Effector CD8-positive, alpha-beta T cell (primary cell): ENCODE measurements around the gene RCVRN.

ENCODE experiments used
- DNase-seq: peaks from one replicate; lab custom pipeline; 2025; lab: John Stamatoyannopoulos, UW
- total RNA-seq, 4 experiments: gene quantifications; one replicate each; lab custom pipeline; 2026; lab: John Stamatoyannopoulos, UW

RCVRN gene
- total RNA-seq, result 0.10 to 0.85 (median 0.36) reads per million in 4 experiments

DNA sequence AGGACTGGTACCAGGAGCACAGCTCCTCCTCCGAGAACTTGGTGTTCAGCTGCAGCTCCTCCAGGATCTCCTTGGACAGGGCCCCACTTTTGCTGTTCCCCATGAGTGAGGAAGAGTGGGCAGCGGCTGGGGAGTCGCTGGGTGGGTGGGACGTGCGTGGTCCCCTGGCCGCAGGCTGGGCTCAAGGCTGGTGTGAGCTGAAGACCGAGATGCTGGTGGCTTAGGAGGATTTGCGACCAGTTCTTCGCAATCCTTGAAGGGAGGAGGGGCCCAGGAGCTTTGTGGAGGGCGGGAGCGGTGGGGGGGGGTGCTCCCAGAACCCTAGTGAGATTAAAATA is at the start of gene RCVRN:
Gene RCVRN, minus strand, starts transcription at position 194 of the 338 bp plus-strand sequence. Its CDS starts 91 bp downstream, at position 103.
- DNase-seq, result no peak

DNA sequence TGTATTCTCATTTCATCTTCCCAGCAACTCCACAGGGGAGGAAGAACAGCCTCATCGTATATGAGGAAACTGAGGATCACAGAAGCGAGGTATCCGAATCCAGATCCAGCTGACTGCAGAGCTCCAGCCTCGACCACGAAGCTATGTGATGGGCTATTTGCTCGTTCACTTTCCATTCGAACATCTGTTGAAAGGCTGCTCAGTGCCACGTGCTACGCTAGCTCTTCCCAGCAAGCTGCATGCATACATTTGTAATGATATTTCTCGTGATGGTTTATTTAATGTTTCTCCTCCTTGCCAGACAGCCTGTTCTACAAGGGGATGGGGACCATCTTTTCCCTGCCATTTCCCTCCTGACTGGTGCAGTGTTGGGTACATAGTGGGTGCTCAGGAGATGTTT is 48.4 kb upstream of the RCVRN start:
- no peak for DNase-seq

DNA sequence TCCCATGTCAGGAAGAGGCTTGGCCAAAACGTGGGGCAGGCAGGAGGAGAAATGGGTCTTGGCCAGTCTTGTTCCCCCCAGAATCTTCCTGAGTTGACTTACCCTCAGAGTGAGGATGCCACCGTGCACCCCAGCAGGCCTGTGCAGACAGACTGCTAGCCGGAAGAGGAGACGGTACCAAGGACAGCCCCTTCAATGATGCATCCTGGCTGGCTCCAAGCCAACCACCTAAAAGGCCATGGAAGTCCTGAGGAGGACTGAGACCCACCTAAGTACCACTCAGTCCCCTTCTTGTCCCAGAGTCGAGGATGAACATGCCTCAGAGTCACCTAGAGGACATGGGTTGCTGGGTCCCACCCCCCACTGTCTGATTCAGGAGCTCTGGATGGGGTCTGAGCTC is 46.7 kb upstream of the RCVRN start:
- DNase-seq, result no peak

DNA sequence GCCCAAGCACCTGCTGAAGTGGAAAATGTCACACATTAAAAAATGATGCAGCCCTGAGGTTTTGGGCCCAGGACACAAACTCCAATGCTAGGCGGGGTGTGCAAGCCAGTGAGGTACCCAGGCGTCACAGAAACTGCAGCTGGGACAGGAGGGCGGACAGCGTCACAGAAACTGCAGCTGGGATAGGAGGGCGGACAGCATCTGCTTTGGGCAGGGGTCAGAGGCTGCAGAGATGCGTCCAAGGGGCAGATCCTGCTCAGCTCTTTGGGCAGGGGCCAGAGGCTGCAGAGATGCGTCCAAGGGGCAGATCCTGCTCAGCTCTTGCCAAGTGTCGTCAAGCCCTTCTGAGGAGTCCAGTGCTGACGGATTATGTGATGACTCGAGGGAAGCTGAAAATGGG is 43.9 kb upstream of the RCVRN start:
- DNase-seq, result no peak

DNA sequence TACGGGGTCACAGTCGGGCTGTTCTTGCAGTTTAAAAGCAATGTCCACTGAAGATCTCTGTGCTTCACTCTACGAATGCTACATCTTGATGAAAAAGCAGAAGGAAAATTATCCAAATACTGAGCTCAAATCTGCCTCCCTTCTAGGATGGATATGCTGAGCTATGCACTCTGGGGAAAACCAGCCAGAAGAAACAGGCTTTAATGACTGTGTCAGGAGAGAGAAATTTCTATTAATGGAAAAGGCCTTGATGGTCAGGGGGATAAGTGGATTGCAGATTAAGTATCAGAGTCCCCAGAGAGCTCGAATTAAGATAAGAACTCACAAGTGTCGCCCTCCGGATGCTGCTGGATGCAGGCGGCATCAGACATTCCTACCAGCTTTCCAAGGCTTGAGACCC is 39.6 kb upstream of the RCVRN start:
- DNase-seq, result no peak

DNA sequence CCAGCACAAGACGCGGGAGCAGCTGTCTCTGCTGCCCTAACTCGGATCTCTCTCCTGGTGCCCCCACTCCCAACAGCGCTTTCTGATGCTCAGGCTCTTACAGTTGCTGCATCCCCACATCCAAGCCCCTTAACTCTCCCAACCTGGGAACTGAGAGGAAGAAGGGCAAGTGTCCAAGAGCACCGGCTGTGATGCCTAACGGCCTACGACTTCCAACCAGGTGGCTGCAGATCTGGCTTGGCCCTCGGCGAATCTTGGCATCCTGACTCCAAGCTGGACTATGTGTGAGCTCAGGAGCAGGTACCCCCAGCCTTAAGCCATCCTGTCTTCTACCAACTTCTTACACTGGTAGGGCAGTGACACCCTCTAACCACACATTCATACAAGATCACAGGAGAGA is 38.3 kb upstream of the RCVRN start:
- no peak for DNase-seq

DNA sequence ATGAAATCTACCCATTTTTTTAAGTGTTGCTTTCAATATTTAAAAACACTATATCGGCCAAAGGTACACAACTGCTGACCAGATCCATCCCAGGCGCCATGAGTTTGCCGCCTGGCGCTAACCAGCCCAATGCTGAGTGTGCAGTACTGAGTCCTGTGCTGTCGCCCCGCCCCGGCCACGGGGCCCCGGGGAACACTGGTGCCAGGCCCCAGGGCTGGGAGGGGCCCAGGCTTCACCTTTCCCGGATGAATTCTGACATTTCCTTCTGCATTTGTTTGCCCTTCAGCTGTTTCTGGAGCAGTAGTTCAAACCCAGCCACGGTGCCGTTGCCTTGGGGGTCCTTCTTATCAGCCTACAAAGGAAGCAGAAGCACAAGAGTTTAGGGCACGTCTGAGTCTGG is 37.8 kb upstream of the RCVRN start:
- DNase-seq, result no peak

DNA sequence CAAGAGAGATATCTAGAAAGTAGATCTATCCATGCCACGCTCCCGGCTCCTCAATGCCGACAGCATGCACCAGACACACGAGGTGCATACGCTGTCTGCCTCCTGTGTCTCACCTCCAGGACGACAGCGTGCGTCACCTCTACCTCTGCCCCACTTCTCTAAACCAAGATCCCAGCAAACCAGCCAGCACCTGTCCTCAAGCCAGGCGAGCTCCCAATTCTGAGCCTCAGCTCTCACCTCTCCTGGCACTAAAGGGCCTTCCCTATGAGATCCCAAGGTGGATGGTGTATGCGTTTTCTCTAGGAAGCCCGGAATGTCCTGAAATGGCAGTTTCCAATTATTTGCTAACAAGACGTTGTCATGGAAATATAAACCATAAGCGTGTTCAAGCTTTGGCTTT is 36.2 kb upstream of the RCVRN start:
- DNase-seq, result no peak

DNA sequence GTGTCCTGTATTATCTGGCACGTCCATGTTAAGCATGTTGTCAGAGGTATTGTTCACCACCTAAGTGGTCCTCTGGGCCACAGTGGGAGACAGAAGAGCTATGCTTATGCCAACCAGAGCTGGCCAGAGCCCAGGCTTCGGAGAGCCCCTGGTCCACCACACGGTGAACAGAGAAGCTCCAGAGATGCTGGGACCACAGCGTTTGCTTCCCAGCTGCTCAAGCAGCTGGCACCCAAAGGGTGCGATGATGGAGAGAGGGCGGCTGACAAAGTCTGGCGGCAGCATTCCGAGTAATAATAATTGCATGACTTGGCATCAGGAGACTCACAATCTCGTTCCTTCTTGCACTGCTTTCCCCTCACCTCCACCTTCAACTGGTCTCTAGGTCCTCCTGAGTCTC is 35.8 kb upstream of the RCVRN start:
- DNase-seq, result no peak

DNA sequence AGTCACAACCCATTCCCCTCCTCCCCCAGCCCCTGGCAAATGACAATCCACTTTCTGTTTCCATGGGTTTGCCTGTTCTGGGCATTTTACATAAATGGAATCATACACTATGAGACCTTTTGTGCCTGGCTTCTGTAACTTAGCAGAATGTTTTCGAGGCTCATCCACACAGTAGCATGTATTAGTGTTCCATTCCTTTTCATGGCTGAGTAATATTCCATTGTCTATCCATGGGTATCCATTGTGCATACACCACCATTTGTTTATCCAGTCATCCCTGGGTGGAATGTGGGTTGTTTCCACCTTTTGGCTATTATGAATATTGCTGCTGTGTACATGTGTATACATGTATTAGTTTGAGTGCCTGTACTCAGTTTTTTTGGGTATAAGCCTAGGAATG is 33.7 kb upstream of the RCVRN start:
- no peak for DNase-seq

DNA sequence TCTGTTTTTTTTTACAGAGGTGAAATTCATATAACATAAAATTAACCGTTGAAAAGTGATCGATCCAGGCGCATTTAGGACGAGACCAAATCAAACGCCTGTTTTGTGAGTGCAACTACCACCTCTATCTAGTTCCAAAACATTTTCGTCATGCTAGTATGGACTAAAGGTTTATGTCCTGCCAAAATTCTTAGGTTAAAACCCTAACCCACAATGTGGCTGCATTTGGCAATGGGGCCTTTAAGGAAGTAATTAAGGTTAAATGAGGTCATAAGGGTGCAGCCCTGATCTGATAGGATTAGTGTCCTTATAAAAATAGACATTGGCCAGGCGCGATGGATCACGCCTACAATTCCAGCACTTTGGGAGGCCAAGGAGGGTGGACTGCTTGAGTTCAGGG is 32.8 kb upstream of the RCVRN start:
- DNase-seq, result no peak

DNA sequence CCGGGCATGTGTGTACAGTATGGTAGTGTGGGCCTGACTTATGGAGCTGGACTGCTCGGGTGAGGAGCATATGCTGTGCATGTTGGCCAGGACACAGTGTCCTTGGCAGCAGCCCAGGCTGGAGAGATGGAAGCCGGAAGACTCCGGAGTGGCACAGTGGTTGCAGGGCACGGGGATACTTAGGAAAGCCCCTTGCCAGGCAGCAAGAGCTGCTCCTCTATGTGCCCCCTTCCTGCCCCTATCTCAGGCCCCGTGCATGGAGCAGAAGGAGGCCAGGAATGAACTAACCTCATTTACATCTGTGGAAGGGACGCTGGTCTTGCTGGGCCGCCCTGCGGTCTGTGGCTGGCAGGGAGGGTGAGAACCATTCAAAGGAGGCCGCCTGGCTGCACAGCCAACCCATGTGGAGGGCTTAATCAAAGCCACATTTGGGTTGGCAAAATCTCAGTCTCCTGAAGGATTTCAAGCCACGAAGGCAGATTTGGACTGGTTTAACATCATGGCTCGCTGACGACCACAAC is 32.2 kb upstream of the RCVRN start:
- DNase-seq, result no peak

DNA sequence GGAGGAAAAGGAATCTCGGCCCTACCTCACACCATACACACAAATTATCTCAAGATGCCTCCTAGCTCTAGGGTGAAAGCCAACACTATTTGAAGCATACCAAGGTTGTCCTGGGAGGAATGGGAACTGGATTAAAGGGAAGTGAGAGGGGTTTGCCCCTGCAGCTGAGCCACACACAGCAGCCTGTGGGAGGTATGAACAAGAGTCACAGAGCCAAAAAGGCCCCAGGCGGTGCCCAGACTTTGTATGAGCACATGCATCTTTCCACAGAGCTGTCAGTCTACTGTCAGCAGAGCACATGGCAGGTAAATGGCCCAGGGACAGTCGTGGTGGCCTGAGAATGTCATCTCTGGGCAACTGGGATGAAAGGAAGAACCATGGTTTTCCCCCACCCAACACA is 31.0 kb upstream of the RCVRN start:
- DNase-seq, result no peak

DNA sequence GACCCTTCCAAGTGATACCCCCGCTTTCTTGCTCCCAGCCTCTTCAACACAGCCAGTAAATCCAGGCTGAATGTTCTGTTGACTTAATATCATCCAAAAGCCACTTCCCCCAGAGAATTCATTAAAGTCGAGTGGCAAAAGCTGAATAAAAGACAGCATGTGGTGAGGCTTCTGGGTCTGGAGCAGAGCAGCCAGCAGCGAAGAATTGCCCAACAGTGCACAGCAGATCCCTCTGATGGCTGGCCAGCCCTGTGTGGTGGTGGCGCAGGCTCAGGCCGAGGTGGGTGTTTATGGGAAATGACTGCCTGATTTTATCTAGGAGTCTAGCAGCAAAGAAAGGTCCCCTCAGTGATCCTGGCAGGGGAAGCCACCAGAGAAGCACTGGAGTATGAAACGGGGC is 30.3 kb upstream of the RCVRN start:
- DNase-seq, result no peak

DNA sequence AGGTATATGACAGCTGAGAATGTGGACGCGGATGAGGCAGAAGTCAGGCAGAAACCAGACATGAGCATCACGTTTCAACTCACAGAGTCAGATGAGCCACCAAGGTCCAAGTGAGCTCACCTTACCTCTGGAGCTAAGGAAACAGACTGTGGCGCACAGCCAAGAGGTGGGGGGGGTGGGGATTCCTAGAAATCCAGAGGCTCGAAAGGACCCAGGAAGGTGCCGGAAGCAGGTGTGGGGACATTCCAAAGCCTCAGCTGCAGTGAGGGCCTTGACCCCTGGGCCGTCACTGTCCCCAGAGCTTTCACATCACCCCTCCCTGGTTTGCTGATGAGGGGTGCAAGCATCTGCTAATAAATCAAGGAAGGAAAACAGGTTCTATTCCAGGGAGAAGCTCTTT is 29.3 kb upstream of the RCVRN start:
- DNase-seq, result no peak

DNA sequence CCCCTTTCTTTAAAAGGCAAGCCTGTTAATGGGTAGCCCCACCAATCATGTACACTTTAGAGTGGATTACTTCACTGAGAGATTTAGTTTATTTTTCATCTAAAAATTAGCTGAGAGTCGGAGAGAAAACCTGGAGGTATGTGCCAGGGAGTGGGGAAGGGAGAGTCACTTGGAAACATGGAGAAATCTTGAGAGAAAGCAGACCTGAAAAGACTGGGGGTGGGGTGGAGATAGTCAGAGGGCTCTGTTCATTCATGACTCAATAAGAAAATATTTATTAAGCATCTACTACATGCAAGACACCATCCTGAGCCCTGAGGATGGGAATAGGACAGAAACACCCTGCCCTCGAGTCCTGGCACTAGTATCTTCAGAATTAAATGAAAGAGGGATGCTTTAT is 27.4 kb upstream of the RCVRN start:
- DNase-seq, result no peak

DNA sequence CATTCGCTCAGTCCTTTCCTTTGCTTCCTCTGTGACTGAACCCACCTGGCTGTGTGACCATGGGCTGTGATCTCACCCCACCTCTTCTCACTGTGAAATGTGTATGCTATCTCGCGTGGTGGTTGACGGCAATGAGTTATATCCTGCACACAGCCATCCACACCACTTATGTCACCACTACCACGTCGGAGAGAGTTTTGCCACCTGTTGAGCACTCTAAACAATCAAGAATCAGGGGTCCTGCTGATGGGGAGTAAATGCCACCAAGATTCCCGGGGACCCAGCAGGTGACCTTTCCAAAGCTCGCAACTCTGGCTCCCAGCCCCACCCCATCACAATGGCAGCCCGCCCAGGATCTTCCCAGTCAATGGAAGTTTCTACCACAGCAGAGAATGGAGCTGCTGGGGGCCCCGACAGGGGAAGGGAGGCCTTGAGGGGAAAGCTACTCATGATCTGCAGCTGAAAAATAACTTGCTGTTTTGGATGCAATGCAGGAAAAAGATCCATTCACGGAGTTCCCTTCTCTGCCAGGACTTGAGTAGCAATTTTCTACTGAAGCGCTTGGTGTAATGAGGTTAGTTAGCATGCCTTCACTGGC is 26.2 kb upstream of the RCVRN start:
- no peak for DNase-seq

DNA sequence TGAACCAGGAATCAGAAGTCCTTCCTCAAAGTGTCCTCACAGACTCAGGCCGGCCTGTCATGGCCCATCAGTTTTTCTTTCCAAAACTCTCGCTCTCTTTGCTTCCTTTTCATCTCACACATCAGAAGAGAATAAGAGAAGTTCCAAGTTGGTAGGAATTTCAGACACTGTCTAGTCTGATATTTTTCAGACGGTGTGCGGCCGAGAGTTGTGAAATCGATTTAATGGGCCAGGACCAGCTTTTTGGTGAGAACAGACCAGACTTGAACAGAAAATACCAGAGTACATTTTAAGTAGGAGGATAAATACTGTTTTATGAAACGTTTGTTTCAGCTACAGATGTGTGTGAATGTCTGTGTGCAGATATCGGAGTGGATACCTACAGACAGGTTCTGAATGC is 24.8 kb upstream of the RCVRN start:
- DNase-seq, result no peak

DNA sequence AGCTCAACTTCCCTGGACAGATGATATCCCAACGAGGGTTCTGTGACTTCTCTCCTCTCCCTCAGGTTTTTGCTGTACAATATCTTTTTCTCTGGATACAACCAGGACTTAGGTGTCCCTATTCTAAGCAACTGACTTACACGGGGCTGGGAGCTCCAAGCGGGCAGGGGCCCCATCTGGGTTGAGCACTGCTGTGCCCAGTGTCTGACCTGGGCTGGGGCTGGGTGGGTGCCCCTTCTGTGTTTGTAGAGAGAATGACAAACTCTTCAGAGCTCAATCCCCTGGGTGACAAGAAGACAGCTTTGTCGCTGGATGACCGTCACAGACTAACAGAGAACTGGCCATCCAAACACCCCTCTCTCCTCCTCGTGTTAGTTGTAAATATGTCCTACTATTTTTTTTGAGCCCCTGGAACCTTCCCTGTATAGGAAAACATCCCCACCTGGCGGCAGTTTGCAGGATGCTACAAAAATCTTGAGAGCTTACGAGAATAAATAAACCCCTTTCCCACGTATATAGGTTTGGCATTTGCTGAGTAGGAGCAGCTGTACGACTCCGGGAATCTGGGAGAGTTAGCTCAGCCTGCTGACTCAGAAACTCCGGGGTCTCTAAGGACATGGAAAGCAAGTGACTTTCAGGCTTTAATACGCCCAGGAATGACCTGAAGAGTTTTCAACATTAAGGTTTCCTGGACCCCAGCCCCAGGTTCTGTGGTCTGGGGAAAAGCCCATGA is 23.7 kb upstream of the RCVRN start:
- DNase-seq, result no peak

DNA sequence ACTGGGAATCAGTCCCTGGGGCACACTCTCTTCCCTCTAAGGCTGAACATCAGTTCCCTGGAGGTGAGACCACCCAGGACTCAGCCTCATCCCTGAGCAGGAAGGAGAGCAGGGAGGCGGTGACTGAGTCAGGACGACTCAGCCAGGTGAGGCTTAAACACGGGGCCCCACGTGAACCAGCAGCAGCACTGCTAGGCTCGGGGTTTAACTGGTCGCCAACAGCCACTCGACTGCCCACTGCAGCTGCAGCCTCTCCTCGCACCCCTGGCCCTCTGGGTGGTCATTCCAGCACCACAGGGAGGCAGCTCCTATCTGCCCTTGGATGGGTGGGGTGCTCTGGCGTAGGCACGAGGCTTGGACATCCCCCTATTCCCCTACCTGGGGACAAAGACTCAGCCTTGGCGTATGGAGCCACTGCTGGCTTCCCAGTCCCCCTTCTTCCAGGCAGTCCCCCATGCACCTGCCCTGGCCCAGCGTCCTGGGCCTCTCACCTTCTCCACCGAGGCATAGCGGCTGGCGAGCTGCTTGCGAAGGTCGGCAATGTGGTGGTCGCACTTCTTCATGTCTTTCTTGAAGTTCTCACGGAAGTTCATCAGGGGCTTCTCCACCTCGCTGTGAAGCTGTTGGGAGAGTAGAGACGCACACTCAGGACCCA is 21.2 kb upstream of the RCVRN start:
- DNase-seq, result no peak

DNA sequence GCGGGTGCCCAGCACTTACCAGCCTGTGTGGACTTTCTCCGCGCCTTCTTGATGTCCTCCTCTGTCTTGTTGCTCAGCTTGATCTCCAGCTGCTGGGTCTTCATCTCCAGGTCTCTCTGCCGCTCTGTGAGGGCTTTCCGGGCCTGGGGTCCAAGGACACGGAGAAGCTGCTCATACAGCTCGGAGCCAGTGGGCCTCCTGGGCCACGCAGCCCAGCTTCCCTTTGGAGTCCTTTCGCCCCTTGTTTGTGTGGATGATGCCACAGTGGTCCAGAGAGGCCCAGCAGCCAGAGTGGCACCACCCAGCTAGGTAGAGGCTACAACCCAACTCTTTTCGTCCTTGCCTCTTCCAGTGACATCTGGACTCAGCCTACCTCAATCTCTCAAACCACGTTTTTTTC is 20.4 kb upstream of the RCVRN start:
- no peak for DNase-seq

DNA sequence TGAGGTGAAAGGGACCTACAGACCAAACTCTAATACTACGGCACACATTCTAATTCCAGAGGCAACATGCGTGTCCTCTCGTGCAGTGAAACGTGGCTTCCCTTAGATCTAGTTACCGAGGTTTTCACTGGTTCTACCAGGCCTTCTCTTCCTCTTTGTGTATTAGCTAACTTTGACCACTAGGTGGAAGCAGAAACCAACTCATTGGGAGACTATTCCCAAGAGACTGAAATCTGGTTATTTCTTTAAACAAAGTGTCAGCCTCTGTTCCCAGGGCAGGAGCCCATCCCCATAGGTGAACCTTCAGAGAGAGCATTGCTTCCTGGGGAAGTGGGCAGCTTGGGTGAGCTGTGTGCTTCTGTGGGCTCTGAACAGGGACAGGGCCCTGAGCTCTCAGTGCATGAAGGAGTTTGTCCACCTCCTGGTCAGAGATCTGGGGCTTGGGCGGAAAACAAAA is 19.7 kb upstream of the RCVRN start:
- no peak for DNase-seq
